Astrocyte of the hippocampus (primary cell): ENCODE measurements around the gene VSNL1.

ENCODE experiments used
- DNase-seq: peaks from one replicate; pipeline ENCODE4 v3.0.0; 2011; ENCODE audit warnings: low read depth, low spot score

Gene VSNL1

GRCh38 chr2:17540093-17540812, at the start of gene VSNL1:
Gene VSNL1 (plus strand): TSS chr2:17540696. CDS start chr2:17592075, 51,379 bp downstream.
- peak; percentile 98 for DNase-seq

GRCh38 chr2:17495590-17495989, 44.9 kb upstream of the VSNL1 start:
- DNase-seq, result no peak

GRCh38 chr2:17497718-17498117, 42.8 kb upstream of the VSNL1 start:
- no peak for DNase-seq

- peak; percentile 29 for DNase-seq
These were observed 33.5 kb upstream of the VSNL1 start for GRCh38 chr2:17506736-17507616.

GRCh38 chr2:17515652-17516051, 24.8 kb upstream of the VSNL1 start:
- DNase-seq, result no peak

- DNase-seq, result no peak
These were observed 22.9 kb upstream of the VSNL1 start for GRCh38 chr2:17517481-17518211.

GRCh38 chr2:17518212-17519154, 22.0 kb upstream of the VSNL1 start, which contains the start of gene RAD51AP2:
Gene RAD51AP2 (minus strand): TSS chr2:17518440. CDS start chr2:17518415, 25 bp downstream.
- DNase-seq, result peak; percentile 93

GRCh38 chr2:17519486-17519885, 21.0 kb upstream of the VSNL1 start:
- DNase-seq, result peak; percentile 13

GRCh38 chr2:17520761-17521160, 19.7 kb upstream of the VSNL1 start:
- no peak for DNase-seq

GRCh38 chr2:17521621-17522020, 18.9 kb upstream of the VSNL1 start:
- no peak for DNase-seq

GRCh38 chr2:17522303-17522702, 18.2 kb upstream of the VSNL1 start:
- DNase-seq, result no peak

GRCh38 chr2:17529771-17530170, 10.7 kb upstream of the VSNL1 start:
- no peak for DNase-seq

- DNase-seq, result no peak
These were observed 7.0 kb upstream of the VSNL1 start for GRCh38 chr2:17533546-17533945.

- DNase-seq, result no peak
These were observed 4.1 kb upstream of the VSNL1 start for GRCh38 chr2:17536416-17536815.

GRCh38 chr2:17538022-17538843, 2.3 kb upstream of the VSNL1 start:
- peak; percentile 32 for DNase-seq

GRCh38 chr2:17538844-17539554, 1.5 kb upstream of the VSNL1 start:
- DNase-seq, result peak; percentile 93

GRCh38 chr2:17539611-17540092, 844 bp upstream of the VSNL1 start:
- DNase-seq, result peak; percentile 77

GRCh38 chr2:17540813-17541530, 476 bp downstream of the VSNL1 start:
- DNase-seq, result peak; percentile 21
